EL (cell line): ENCODE results near the gene KIAA2012.
A peak's percentile ranks its signal among the peaks of the same experiment; 100 is the strongest.
"Not testable (repeated sequence)": the region's sequence is repeated elsewhere in the genome, so short reads cannot be mapped to it uniquely, and the experiment has no call there.

ENCODE experiments used
- DNase-seq: peaks from one replicate; pipeline ENCODE4 v3.0.0-alpha.2; 2016

KIAA2012 gene

DNA sequence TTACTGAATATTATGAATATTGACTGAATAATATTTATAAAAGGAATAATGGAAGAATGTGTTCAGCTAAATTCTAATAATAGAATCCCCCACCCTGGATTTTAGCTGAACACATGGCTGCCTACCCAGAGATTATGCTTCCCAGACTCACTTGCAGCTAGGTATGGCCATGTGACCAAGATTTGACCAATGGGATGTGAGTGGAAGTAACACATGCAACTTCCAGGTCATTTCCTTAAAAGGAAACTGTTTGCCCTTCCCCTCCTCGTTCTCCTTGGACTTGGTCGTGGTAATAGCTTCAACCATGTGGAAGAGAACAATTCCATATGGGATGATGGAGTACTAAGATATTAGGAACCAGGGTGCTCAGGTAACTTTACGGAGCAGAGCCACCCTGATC, 47.8 kb downstream of the KIAA2012 start:
- DNase-seq, result no peak

GRCh38 chr2:202121532-202122162, 48.6 kb downstream of the KIAA2012 start:
- DNase-seq, result no peak

DNA sequence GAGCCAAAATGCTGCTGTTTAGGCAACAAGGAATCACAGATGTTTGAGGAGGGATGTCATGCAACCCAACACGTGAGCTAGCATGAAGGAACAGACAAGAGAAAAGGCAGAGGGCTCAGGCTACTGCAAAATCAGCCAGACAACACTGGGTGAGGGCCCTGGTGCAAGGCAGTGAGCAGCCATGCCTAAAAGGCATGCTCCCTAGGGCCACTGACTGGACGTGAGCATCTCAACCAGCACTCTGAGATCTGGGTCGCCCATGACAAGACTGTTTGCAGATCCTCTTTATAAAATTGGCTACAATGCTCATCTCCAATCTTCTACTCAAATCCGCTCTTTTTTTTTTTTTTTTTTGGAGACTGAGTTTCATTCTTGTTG, 49.1 kb downstream of the KIAA2012 start:
- no peak for DNase-seq

- DNase-seq, result no peak
Observed at GRCh38 chr2:202122980-202123720, 50.1 kb downstream of the KIAA2012 start.

GRCh38 chr2:202124286-202124685, 51.2 kb downstream of the KIAA2012 start:
- no peak for DNase-seq

DNA sequence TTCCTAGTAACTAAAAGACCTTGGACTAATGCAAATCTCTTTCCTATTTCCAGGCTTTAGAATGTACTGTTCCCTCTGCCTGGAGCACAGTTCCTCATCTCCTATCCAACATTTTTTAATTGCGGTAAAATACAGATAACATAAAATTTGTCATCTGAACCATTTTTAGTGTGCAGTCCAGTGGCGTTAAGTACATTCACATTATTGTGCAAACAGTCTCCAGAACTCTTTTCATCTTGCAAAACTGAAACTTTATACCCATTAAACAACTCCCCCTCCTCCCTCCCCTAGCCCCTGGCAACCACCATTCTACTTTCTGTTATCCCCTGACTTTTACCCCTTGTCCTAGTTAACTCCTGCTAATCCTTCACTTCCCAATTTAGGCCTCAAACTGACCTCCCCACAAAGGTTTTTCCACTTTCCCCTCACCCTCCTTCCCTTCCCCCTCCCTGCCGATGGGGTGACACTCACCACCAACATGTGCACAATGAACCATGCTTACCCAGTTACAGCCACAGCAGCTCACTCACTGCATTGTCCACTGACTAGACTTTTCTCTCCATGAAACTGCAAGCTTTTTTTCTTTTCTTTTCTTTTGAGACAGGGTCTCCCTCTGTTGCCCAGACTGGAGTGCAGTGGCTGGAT, 54.8 kb downstream of the KIAA2012 start:
- no peak for DNase-seq

DNA sequence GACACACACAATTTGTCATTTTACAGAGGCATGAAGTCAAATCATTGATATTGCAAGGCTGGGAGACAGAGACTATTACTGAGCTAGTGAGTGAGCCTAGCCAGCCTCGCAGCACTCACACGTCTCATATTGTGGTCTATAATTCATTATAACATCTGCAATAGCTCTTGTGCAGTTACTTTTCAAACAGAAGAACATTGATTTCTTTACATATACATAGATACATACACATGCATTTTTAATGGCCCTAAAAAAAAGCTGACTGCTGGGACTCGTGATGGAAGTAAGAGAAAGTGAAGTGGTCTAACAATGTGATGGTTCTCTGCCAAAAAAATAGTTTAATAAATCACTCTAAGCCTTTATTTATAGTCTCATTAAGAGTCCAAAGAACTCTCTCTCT, 56.8 kb downstream of the KIAA2012 start:
- no peak for DNase-seq

DNA sequence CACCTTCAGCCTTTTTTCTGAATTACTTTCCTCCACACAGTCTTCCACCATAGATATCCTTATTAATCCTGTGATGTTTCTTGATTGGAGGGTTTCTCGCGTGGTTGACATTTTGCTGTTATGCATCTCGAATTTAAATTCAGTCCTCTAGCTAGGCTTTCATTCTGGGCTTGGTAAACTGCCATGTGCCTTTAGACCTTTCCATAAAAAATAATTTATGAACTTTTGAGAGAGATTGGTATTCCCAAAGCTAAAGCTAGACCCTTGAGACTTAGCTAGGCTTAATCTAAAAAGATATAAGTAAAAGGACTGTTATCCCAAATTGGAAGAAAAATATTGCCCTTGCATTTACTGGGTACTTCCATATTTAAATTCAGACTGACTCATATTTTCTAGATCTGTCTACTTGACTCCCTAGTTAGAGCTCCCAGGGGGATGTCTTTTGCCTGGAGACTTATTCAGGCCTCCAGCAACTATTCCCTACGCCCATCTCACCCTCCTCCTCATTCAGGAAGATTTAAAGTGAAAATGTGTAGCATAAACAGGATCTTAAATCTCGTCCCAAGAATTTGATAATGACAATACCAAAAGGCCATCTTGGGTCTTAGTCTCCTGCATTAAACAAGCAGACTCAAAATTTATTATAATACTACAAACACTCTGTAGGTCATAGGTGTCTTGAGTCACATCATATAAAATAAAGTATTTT, 60.3 kb downstream of the KIAA2012 start:
- peak; percentile 66 for DNase-seq

DNA sequence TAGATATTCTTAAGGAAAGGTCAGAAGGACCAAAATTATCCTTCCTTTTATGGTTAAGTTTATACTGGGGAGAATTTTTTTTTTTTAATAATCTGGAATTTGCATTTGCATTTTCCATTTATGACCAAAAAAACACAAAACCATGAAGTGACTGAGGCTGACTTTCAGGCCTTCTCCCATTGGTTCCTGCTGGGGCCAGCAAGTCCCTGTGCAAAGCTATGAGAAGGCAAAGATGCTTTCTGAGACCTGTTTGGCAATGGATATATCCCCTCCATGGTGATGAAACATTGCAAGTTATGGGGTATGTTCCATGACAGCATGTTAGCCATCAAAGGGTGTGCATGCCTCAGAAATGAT, 60.8 kb downstream of the KIAA2012 start:
- no peak for DNase-seq

DNA sequence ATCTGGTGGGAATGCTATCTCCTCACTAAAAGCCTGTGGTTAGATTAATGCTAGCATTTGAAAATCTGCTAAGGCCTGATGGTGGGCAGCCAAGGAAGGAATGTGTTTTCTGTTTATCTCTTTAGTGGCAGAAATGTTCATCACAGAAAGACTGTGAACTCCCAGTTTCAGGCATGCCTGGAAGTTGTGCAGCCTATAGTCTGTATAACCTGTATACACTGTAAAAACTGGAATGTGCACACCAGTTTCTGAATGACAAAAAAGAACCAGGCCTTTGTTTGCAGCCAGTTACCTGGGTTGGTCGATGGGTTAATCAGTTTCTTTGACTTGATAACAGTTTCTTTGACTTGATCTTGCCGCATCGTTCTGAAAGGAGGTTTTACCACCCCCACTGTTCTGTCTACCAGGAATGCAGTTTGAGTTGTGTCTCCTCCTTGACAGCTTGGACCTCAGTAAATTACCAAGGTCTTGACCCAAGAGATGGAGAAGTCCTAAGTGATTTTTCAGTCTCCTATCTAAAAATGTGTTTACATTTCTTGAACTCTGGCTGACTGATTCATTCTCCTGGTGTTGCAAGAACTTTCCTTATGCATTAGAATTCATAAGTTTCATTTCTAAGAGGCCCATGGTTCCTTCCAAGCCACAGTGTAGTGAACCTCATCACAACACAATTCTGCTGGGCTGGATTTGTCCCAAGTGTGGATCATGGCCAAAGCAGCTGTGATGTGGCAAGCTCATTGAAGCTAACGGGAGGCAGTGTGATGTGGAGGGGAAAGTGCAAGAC, 62.2 kb downstream of the KIAA2012 start:
- peak; percentile 98 for DNase-seq

DNA sequence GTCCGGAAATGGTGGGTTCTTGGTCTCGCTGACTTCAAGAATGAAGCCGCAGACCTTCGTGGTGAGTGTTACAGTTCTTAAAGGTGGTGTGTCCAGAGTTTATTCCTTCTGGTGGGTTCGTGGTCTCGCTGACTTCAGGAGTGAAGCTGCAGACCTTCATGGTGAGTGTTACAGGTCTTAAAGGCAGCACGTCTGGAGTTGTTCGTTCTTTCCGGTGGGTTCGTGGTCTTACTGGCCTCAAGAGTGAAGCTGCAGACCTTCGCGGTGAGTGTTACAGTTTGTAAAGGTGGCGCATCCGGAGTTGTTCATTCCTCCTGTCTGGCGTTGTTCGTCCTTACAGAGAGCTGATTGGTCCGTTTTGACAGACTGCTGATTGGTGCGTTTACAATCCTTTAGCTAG, 63.0 kb downstream of the KIAA2012 start:
- DNase-seq, result not testable (repeated sequence)

- DNase-seq, result no peak
Observed at GRCh38 chr2:202136526-202136925, 63.5 kb downstream of the KIAA2012 start.

DNA sequence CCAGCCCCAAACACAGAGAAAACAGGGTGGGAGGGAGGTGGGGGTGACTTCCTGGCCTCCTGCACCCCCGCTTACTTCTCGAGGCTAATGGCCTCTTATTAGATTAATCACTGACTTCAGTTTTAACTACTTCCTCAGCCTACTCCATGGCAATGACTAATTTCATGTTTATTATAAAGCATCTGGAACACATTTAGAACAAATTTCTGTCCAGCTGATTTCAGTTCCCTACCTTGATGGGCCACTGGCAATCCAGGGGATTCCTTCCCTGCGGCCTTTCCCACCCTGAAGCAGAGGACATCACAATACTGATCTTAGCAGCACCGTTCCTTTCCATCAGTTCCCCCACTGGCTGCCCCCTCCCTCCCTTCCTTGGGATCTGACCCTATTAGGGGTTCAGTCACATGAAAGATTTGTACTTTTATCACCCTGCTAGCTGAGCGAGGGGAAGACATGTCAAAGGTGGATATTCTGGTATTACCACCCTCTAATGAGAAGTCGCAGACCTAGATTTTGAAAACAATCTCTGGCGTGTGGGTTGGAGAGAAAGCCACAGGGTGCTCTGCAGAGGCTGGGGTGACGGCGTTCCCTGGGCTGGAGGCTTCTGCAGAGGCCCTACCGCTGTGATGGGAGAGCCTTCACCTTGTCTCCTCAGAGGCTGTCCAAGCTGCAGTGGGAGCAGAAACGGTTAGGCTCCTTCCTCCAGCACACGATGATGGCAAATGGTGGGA, 67.6 kb downstream of the KIAA2012 start:
- DNase-seq, result peak; percentile 68

GRCh38 chr2:202141329-202141947, 68.4 kb downstream of the KIAA2012 start:
- no peak for DNase-seq

- no peak for DNase-seq
Observed at GRCh38 chr2:202142540-202142939, 69.5 kb downstream of the KIAA2012 start.

GRCh38 chr2:202147775-202148174, 74.7 kb downstream of the KIAA2012 start:
- DNase-seq, result peak; percentile 35

DNA sequence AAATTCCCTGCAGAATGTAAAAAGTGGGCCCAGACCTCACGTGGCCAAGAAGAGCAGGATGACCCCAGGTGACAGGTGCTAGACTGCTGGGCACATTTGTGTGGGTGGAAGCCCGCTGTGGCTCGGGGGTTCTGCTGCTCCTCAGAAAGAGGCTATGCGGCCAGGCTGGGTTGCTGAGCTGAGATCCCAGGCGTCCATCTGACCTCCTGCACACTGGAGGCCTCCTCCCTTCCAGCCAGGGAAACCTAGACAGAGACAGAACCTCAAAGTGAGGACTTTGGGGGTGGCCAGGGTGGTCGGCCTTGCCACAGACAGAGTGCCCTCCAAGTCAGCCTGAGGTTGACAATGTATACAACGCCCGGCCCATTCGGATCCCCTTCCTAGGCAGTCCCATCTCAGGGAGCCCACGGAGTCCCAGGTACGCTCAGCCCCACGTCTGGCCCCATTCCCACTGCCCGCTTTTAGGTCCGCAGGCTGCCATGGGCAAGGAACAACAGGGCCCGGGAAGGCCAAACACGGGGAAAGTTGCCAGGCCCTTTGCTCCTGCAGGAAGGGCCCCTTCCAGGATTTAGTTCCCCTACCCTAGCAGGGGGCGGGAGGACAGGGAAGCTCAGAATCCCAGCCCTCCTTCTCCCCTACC, 75.6 kb downstream of the KIAA2012 start:
- no peak for DNase-seq

- DNase-seq, result no peak
Observed at GRCh38 chr2:202149155-202149762, 76.2 kb downstream of the KIAA2012 start.

DNA sequence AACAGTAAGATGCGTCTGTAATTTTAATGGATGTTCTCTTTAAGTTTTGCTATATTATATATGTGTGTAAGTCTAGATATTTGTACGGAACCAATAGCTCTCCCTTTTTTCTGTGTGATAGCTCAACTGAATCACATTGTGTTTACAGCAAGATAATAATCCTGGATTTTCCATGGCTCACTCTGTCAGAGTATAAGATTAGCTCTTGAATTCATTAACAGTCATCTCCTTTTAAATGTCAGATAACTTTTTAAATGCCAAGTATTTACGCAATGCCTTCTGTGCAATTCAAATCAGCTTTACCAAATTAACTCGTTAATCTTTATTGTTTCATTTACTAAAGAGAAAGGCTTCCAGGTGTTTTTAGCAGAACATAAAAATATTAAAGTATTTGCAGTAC, 76.9 kb downstream of the KIAA2012 start:
- DNase-seq, result no peak

- peak; percentile 28 for DNase-seq
Observed at GRCh38 chr2:202152104-202152715, 79.2 kb downstream of the KIAA2012 start.
